Rectal smooth muscle tissue (tissue), 1 donor: ENCODE data around the gene SMPD3.

ENCODE experiments used
- H3K27ac ChIP-seq: one replicate; pipeline ENCODE4 v1.7.0; 2013; ENCODE audit warnings: low read depth, low read length, inconsistent platforms
- H3K27me3 ChIP-seq: one replicate; pipeline ENCODE4 v1.7.0; 2013; ENCODE audit warnings: low read length; ENCODE audit not compliant: control insufficient read depth, insufficient read depth
- H3K36me3 ChIP-seq: one replicate; pipeline ENCODE4 v1.7.0; 2013; ENCODE audit warnings: low read length; ENCODE audit not compliant: control insufficient read depth, insufficient read depth
- H3K4me1 ChIP-seq: one replicate; pipeline ENCODE4 v1.7.0; 2013; ENCODE audit warnings: low read length; ENCODE audit not compliant: control insufficient read depth, insufficient read depth
- H3K4me3 ChIP-seq: one replicate; pipeline ENCODE4 v1.7.0; 2013; ENCODE audit warnings: low read length
- H3K9ac ChIP-seq: one replicate; pipeline ENCODE4 v1.7.0; 2013; ENCODE audit warnings: low read length

SMPD3 gene

DNA sequence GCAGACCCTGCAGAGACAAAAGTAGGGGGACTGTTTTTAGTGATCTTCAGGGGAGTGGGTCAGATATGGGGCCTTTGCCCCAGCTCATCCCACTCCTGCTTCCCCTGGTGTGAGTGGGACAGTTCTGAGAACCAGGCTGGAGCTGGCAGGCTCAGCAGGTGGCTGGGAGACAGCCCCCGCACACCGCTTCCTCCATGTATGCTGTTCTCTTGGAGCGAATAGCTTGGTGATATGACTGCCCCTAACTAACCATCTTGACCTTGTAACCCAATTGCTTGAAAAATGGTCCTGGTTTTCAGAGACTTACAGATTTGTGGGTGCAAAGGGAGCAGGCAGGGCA lies 76.0 kb downstream of the SMPD3 start:
- H3K4me1 ChIP-seq, result no peaks in the 10 kb centered on the region
- H3K9ac ChIP-seq, result no peak overlapping the region
- no peak overlapping the region for H3K27ac ChIP-seq

DNA sequence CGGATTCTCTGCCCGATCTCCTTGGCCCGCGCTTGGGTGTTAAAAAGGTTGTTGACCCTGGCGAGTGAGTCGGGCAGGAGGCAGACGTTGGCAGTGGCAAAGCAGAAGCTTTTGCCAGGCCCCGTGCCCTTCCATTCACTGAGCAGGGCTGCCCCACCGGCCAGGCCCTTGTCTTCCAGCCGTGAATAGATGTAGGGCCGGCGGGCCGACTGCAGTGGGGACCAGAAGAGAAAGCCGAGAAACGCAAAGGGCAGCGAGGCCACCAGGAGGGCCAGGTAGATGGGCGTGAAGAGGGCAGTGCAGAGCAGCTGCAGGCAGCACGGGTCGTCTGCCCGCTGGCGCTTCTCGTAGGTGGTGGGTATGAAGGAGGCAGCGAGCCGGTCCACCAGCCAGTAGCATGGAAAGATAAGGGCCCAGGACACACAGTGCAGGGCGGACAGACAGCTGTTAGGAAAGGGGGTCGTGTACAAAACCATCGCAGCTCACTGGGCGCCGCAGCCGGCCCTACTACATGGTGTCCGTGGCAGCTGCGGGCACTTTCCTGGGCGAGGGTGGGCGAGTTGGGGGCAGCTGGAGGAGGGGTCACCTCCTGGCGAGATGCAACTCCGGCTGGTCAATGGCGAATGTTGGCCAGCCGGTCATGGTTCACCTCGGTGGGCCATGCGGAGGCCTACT lies 76.5 kb downstream of the SMPD3 start:
- Histone ChIP-seq H3K4me1 (no peaks in the 10 kb centered on the region), H3K27me3 (no peaks in the 10 kb centered on the region), H3K27ac (no peak overlapping the region), H3K9ac (no peak overlapping the region), H3K4me3 (no peak overlapping the region), H3K36me3 (no peaks in the 10 kb centered on the region)

More for the DNA sequence above, 76.0 kb downstream of the SMPD3 start:
- H3K27me3 ChIP-seq, result no peaks in the 10 kb centered on the region
- H3K4me3 ChIP-seq, result no peak overlapping the region
- H3K36me3 ChIP-seq, result no peaks in the 10 kb centered on the region

DNA sequence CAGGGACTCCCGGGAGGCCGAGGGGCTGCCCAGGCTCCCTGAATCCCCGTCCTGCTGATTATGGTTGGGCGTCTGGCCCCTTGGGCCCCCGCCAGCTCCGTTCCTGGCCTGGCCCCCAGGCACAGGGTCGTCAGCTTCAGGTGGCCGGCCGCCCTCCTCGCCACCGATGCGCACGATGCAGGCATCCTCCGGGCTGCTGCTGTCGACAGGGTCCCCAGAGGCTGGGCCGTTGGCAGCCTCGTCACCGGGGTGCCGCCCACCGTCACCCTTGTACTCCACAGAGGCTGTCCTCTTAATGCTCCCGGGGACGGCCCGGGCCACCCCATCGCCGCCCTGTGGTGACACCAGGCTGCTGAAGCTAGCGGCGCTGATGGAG lies 77.0 kb downstream of the SMPD3 start:
- no peak overlapping the region for H3K27ac ChIP-seq
- H3K36me3 ChIP-seq, result no peaks in the 10 kb centered on the region
- H3K27me3 ChIP-seq, result no peaks in the 10 kb centered on the region
- no peak overlapping the region for H3K4me3 ChIP-seq
- H3K9ac ChIP-seq, result no peak overlapping the region
- no peaks in the 10 kb centered on the region for H3K4me1 ChIP-seq

DNA sequence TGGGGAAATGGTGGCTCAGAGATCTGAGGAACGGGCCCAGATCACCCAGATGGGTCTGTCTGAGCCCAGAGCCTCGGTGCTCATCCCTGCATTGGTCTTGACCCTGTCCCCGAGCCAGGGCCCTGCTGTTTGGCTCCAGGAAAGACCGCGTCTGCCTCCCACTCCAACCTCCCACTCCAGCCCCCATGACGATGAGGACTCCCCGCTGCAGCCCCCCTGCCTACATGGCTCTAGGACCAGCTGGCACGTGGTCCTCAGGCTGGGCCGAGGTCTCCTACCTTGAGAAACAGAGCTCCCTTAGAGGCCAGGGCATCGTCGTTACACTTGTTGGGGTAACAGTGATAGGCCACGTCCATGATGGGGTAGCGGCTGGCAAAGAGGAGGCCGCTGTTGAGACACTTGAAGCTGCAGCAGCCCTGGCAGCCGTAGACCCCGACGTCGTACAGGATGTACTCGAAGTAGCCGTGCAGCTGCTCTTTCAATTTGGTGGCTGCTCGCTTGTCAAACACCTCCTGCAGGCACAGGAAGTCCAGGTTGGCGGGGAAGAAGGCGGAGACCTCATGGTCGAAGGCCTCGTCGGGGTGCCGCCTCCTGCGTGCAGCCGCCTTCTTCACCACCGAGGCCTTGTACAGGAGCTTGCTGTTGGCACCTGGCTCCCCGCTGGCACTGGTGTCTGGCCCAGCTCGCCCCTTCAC lies 77.6 kb downstream of the SMPD3 start:
- no peak overlapping the region for H3K9ac ChIP-seq
- H3K36me3 ChIP-seq, result no peaks in the 10 kb centered on the region
- H3K27me3 ChIP-seq, result no peaks in the 10 kb centered on the region
- H3K4me1 ChIP-seq, result no peaks in the 10 kb centered on the region
- H3K4me3 ChIP-seq, result no peak overlapping the region
- no peak overlapping the region for H3K27ac ChIP-seq

DNA sequence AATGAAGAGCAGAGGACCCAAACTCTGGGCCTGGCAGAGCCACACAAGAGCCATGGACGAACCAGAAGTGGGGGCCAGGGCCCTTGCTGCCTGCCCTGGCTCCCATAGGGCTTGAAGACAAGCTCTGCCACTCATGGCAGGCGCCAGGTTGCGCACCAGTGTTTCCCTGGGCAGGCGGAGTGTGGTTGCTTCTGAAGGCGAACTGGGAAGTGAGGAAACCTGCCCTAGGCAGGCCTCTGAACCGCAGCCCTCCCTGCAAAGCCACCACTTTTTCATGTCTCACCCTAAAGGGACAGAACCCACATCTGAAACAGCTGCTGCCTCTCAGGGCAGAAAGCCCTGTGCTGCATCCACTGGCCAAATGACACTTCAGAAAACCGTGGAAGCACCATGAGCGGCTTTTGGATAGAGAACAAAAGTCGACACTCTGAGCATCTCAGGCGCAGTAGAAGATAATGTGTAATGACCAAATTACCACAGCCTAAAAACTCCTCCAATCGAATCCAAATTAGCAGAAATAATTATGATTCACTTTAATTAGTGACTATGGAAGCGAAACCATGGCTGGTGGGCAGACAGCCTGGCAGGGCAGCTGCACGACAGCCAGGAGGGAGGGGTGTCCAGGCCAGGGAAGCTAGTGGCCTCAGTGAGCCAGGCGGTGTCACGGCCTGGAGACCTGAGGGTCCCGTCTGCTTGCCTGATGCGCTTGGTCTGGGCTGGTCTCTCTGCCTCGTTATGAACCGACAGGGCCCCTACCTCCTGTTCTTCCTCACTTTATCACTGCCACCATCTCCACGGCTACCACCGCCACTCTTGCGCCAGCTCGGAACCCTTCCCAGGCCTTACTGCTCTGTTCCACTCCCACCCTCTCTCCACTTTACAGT lies 78.4 kb downstream of the SMPD3 start:
- no peak overlapping the region for H3K9ac ChIP-seq
- no peaks in the 10 kb centered on the region for H3K36me3 ChIP-seq
- no peak overlapping the region for H3K4me3 ChIP-seq
- H3K27ac ChIP-seq, result no peak overlapping the region
- no peaks in the 10 kb centered on the region for H3K27me3 ChIP-seq
- no peaks in the 10 kb centered on the region for H3K4me1 ChIP-seq

DNA sequence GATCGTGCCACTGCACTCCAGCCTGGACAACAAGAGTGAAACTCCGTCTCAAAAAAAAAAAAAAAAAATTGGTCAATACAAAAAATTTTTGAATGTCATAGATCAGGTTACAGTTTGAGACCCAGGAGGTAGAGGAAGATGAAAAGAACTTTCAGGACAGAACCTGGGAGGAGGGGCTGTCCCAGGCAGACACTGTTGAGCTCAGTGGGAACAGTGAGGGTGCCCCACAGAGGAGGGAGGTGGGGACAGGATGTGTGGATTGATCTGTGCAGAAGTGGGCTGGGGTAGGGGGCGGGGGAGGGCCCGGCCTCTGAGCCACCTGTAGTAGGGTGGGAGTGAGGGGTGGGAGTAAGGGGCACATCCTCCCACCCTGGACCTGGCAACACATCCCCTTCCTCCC lies 79.1 kb downstream of the SMPD3 start:
- H3K4me1 ChIP-seq, result no peaks in the 10 kb centered on the region
- no peaks in the 10 kb centered on the region for H3K36me3 ChIP-seq
- H3K9ac ChIP-seq, result no peak overlapping the region
- H3K27me3 ChIP-seq, result no peaks in the 10 kb centered on the region
- no peak overlapping the region for H3K27ac ChIP-seq
- H3K4me3 ChIP-seq, result no peak overlapping the region

DNA sequence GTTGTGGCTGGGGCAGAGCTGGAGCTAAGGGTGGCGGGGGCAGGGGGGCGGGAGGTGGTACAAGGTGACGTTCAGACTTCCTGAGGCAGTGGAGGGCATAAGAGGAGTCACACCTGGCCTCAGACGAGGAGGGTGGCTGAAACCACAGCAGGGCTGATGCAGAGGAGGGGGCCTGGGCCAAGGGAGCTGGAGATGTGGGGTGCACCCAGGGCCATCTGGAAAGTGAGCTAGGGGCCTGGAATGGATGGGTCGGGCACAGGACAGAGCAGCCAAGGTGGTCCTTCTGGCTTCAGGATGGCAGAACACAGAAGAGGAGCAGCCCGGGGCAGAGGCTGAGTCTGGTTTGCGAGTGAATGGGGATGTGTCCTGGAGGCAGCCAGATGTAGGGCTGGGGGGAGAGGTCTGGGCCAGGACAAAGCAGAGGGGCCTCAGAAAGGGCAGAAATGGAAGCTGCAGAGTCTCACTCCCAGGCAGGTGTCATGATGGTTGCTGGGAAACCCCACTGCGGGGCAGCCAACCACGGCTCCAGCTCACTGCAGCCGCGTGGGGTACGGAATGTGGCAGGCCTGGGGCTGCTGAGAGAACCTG lies 79.9 kb downstream of the SMPD3 start:
- Histone ChIP-seq H3K4me1 (no peaks in the 10 kb centered on the region), H3K36me3 (no peaks in the 10 kb centered on the region), H3K27ac (no peak overlapping the region), H3K4me3 (no peak overlapping the region), H3K27me3 (no peaks in the 10 kb centered on the region), H3K9ac (no peak overlapping the region)

DNA sequence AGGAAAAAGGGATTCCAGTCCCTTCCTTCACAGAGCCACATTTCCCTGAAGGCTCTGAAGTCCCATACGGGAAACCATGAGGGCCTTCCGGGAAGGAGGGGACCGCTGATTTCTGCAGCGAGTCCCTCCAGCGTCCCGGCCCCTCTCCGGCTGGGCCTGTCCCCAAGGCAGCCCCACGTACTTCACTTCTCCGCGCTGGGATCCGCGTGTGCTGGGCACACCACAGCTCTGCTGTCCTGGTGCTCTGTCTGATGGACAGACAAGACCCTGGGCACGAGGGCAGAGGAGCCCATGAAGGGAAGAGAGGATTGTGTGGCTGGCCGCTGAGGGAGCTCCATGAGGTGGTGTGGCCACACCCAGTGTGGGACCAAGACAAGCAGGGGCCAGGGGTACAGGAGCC lies 80.4 kb downstream of the SMPD3 start:
- Histone ChIP-seq H3K36me3 (no peaks in the 10 kb centered on the region), H3K27ac (no peak overlapping the region), H3K27me3 (no peaks in the 10 kb centered on the region), H3K9ac (no peak overlapping the region), H3K4me1 (no peaks in the 10 kb centered on the region), H3K4me3 (no peak overlapping the region)

- Histone ChIP-seq H3K4me1 (no peaks in the 10 kb centered on the region), H3K4me3 (no peak overlapping the region), H3K27ac (no peak overlapping the region), H3K9ac (no peak overlapping the region), H3K27me3 (no peaks in the 10 kb centered on the region), H3K36me3 (no peaks in the 10 kb centered on the region)
Observed at GRCh38 chr16:68367440-68367839, 80.9 kb downstream of the SMPD3 start.

- Histone ChIP-seq H3K9ac (no peak overlapping the region), H3K36me3 (no peaks in the 10 kb centered on the region), H3K4me1 (no peaks in the 10 kb centered on the region), H3K4me3 (no peak overlapping the region), H3K27ac (no peak overlapping the region), H3K27me3 (no peaks in the 10 kb centered on the region)
Observed at GRCh38 chr16:68367030-68367429, 81.3 kb downstream of the SMPD3 start.

DNA sequence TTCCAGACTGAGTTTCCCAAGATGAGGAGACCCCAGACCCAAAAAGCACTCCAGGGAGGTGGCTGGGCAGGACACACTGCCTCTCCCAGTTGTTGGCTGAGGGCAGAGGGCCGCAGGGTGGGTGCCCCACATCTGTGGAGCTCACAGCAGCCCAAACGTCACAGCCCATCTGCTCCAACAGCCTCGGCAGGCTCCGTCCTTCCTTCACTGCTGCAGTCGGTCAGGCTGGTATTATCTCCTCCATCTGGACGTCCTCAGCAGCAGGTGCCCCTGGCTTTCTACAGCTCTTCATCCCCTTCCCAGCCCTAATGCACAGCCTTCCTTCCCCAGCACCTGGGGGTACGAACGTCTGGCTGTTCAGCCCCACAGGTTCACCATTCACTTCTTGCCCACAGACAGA lies 82.2 kb downstream of the SMPD3 start:
- Histone ChIP-seq H3K27me3 (no peaks in the 10 kb centered on the region), H3K27ac (no peak overlapping the region), H3K36me3 (no peaks in the 10 kb centered on the region), H3K4me3 (no peak overlapping the region), H3K4me1 (no peaks in the 10 kb centered on the region), H3K9ac (no peak overlapping the region)

GRCh38 chr16:68365167-68365817 lies 83.0 kb downstream of the SMPD3 start:
- Histone ChIP-seq H3K27me3 (no peaks in the 10 kb centered on the region), H3K4me3 (no peak overlapping the region), H3K36me3 (no peaks in the 10 kb centered on the region), H3K27ac (no peak overlapping the region), H3K4me1 (no peaks in the 10 kb centered on the region), H3K9ac (no peak overlapping the region)
